Measurements from ENCODE around the gene ADGRL2.

DNA sequence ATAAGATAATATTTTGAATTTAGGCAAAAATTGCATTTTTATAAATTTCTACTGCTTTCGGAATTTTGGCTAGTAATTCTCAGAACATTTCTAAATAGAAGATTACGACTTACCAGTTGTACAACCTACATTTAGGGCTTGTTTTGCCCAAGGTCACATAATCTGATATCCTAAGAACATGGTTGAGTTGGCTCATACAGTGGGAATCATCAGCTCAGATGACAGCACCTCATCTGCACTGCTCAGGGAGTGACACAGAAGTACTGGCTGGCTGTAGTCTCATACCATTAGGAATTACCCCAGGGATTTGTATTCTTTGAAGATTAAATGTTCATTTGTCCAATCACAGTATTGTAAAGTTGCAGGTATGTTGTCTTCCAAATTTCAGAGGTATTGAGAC is 217.6 kb downstream of the ADGRL2 start:
- no peak for TF ChIP-seq POLR2AphosphoS5 (IDR thresholded peaks at IDR 0.05; ENCODE audit: borderline replicate concordance, low read depth, low read length)
- no peak for TF ChIP-seq EZH2 (IDR thresholded peaks at IDR 0.05)

Measured in SK-N-MC (cell line).